Measurements from ENCODE around the gene SSX2IP. TPM values are rescaled to one million over a fixed set of nuclear protein-coding genes. Genes with fewer than 3 reads are reported as not detected.

Gene SSX2IP
- total and polyA plus RNA-seq, 9 of the 15 experiments (the other 6 are each of a cell fraction or from before 2014, with no cell fraction given), result 20.6 to 96.7 (median 61.7) TPM

DNA sequence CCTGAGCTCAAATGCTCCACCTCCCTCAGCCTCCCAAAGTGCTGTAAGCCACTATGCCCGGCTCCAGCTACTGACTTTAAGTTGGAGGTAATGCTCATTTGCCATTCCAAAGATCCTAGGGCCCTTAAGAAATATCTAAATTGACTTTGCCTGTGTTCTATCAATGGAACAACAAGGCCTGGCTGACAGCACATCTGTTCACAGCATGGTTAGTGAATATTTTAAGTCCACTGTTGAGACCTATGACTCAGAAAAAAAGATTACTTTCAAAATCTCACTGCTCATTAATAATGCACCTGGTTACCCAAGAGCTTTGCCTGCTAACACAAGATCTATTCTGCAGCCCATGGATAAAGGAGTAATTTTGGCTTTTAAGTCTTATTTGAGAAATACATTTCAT is 3.5 kb upstream of the SSX2IP start:
- Histone ChIP-seq H3K4me2 (ENCODE audit: insufficient read depth, low read length) (no peak overlapping the region), H3K36me3 (ENCODE audit: control insufficient read depth, insufficient read depth, low read length) (no peaks in the 10 kb centered on the region), H3K27me3 (ENCODE audit: control insufficient read depth in 2 of 2, insufficient read depth in 2 of 2, low read length in 2 of 2) (no peaks in the 10 kb centered on the region; a peak in 1 of 5 replicates), H3K4me3 (no peak overlapping the region), H3K79me2 (ENCODE audit: control insufficient read depth, insufficient read depth, low read length) (peaks cover 32% of the 10 kb centered on the region), H3K9ac (ENCODE audit: insufficient read depth in 1 of 2, low read depth in 2 of 2, low read length in 2 of 2) (no peak overlapping the region), H3K27ac (ENCODE audit: extremely low read depth, low read depth, low read length) (no peak overlapping the region), H3K9me1 (ENCODE audit: control insufficient read depth, insufficient read depth, low read length) (no peaks in the 10 kb centered on the region), H2AFZ (ENCODE audit: low read depth, low read length) (no peak overlapping the region), H3K4me1 (replicated peaks in 1 of 2; ENCODE audit: control insufficient read depth in 2 of 2, insufficient read depth in 2 of 2, low read length in 2 of 2) (peaks cover 12 to 31% of the 10 kb centered on the region in 2 experiments), H3K9me3 (replicated peaks; ENCODE audit: control insufficient read depth, insufficient read depth, low read depth, low read length) (no peaks in the 10 kb centered on the region), H4K20me1 (replicated peaks; ENCODE audit: control insufficient read depth, insufficient read depth, low read length) (no peaks in the 10 kb centered on the region)
- DNase-seq (ENCODE audit: extremely low read depth in 1 of 4, low spot score in 3 of 4), result no peak
- FAIRE-seq, result no peak
- 63% methylated on average over 1 of the region's 1 CpG for WGBS (ENCODE audit: insufficient coverage, low coverage, missing lambda C conversion rate)
- ATAC-seq, result no peak
- no peak for TF ChIP-seq BCL6 (CRISPR knock-in tag; IDR thresholded peaks at IDR 0.05)
- TF ChIP-seq CBX3 (IDR thresholded peaks at IDR 0.05; ENCODE audit: borderline replicate concordance in 1 of 2, low read length in 2 of 2), result peak in 1 of 2 experiments; percentile 14; a peak in 1 of 3 replicates
- peak; percentile 20; the same call in 1 of the 2 replicates for TF ChIP-seq CBFA2T3 (IDR thresholded peaks at IDR 0.05)
- BruUV-seq (replicated peaks), result no TSS peak
- in situ Hi-C loops (cut with MboI) (no loop called here), intact Hi-C loops (cut with micrococcal nuclease) (no loop called here)
- POLR2A ChIA-PET, result interaction anchor here (1.0 kb wide), 1 partner anchor 108 kb away, joined by 4 read pairs; no protein-coding TSS in a partner anchor
- CTCF ChIA-PET (ENCODE audit: low intra/inter-chr PET ratio), result no interaction called here

GRCh38 chr1:84693005-84693404 is 2.7 kb upstream of the SSX2IP start:
- BruUV-seq (replicated peaks), result no TSS peak
- WGBS (ENCODE audit: insufficient coverage, low coverage, missing lambda C conversion rate), result 36% methylated on average over 2 of the region's 2 CpGs
- peaks cover 40% of the 10 kb centered on the region for H3K79me2 ChIP-seq (ENCODE audit: control insufficient read depth, insufficient read depth, low read length)
- DNase-seq (ENCODE audit: extremely low read depth in 1 of 4, low spot score in 3 of 4) (peak in 1 of 4 experiments; percentile 43), ATAC-seq (no peak), FAIRE-seq (peak; percentile 37)
- H3K27me3 ChIP-seq (ENCODE audit: control insufficient read depth in 2 of 2, insufficient read depth in 2 of 2, low read length in 2 of 2), result no peaks in the 10 kb centered on the region; a peak in 1 of 5 replicates
- no peaks in the 10 kb centered on the region for H3K9me1 ChIP-seq (ENCODE audit: control insufficient read depth, insufficient read depth, low read length)
- in situ Hi-C loops (cut with MboI), result no loop called here
- H3K9ac ChIP-seq (ENCODE audit: insufficient read depth in 1 of 2, low read depth in 2 of 2, low read length in 2 of 2), result peak overlapping the region in 1 of 2 experiments; percentile 76; a peak in 1 of 4 replicates
- intact Hi-C loops (cut with micrococcal nuclease), result no loop called here
- peak overlapping the region; percentile 70 for H3K4me2 ChIP-seq (ENCODE audit: insufficient read depth, low read length)
- H3K4me1 ChIP-seq (replicated peaks in 1 of 2; ENCODE audit: control insufficient read depth in 2 of 2, insufficient read depth in 2 of 2, low read length in 2 of 2), result peaks cover 10 to 23% of the 10 kb centered on the region in 2 experiments
- no peaks in the 10 kb centered on the region for H4K20me1 ChIP-seq (replicated peaks; ENCODE audit: control insufficient read depth, insufficient read depth, low read length)
- no peaks in the 10 kb centered on the region for H3K9me3 ChIP-seq (replicated peaks; ENCODE audit: control insufficient read depth, insufficient read depth, low read depth, low read length)
- peak overlapping the region; percentile 78 for H2AFZ ChIP-seq (ENCODE audit: low read depth, low read length)
- no peaks in the 10 kb centered on the region for H3K36me3 ChIP-seq (ENCODE audit: control insufficient read depth, insufficient read depth, low read length)
- H3K4me3 ChIP-seq, result no peak overlapping the region; the same call in 1 of the 2 replicates
- ChIA-PET POLR2A (interaction anchor here (0.6 to 1.1 kb wide), 3 partner anchors 8 to 107 kb away, joined by 3 to 4 read pairs (median 3); no protein-coding TSS in a partner anchor), CTCF (ENCODE audit: low intra/inter-chr PET ratio) (no interaction called here)
- peak overlapping the region; percentile 92 for H3K27ac ChIP-seq (ENCODE audit: extremely low read depth, low read depth, low read length)
- TF ChIP-seq NELFE (IDR thresholded peaks at IDR 0.05; ENCODE audit: insufficient read depth, insufficient read length) (no peak), SP1 (CRISPR knock-in tag; IDR thresholded peaks at IDR 0.05) (no peak), SMARCE1 (IDR thresholded peaks at IDR 0.05) (peak; percentile 53; the same call in 1 of the 2 replicates), STAT6 (CRISPR knock-in tag; IDR thresholded peaks at IDR 0.05) (no peak), NONO (IDR thresholded peaks at IDR 0.05; ENCODE audit: low read depth in 2 of 2, low read length in 1 of 2) (no peak), DPF2 (IDR thresholded peaks at IDR 0.05) (peak; percentile 35; the same call in 1 of the 2 replicates), MAFG (tag; conservative IDR thresholded peaks at IDR 0.05) (peak; percentile 74), SRF (CRISPR knock-in tag; IDR thresholded peaks at IDR 0.05) (no peak; a peak in 1 of 4 replicates), ZNF316 (IDR thresholded peaks at IDR 0.05) (peak; percentile 86), MCM3 (IDR thresholded peaks at IDR 0.05) (no peak), TCF7 (IDR thresholded peaks at IDR 0.05; ENCODE audit: borderline replicate concordance) (0 out of 2 replicates have a peak, but pooled peaks have one; percentile 37)

All from K562 (cell line).